Measurements from ENCODE around the gene DLG1. TPM values are rescaled to one million over a fixed set of nuclear protein-coding genes. Genes with fewer than 3 reads are reported as not detected.

DLG1 gene
- total RNA-seq, 1 donor from 2014 or later = 115 TPM

DNA sequence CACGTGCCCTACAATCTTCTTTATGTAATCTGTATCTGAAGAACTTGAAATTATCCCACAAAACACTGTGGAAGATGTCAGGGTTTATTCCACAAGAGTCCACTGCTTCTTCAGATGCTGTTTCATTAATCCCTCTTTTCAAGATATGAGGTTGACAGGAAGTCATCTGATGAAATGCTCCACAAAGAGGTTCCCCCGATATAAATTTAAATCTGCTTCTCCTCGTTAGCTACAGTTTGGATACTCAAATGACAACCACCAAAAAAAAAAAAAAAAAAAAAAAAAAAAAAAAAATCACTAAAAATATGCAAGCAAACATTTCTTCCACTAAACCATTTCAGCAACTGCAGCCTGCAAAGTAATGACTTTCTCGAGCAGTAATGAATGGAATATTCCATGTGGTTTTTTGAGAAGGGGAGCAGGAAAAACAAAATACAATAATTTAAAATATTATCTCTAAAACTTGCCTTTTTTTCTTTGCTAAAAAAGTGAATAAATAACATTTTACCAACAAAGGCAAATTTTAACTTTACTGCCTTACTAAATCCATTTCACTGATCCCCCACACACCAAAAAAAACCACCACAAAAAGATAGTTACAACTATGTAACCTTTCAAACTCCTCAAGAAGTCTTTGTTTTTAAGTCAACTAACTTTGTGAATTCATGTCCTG lies 37.8 kb downstream of the DLG1 start:
- TF ChIP-seq POLR2AphosphoS5 (IDR thresholded peaks at IDR 0.05; ENCODE audit: insufficient read depth in 1 of 2, low read depth in 1 of 2) (no peak), POLR2A (IDR thresholded peaks at IDR 0.05) (no peak)
- TF ChIP-seq, protein P1, sequence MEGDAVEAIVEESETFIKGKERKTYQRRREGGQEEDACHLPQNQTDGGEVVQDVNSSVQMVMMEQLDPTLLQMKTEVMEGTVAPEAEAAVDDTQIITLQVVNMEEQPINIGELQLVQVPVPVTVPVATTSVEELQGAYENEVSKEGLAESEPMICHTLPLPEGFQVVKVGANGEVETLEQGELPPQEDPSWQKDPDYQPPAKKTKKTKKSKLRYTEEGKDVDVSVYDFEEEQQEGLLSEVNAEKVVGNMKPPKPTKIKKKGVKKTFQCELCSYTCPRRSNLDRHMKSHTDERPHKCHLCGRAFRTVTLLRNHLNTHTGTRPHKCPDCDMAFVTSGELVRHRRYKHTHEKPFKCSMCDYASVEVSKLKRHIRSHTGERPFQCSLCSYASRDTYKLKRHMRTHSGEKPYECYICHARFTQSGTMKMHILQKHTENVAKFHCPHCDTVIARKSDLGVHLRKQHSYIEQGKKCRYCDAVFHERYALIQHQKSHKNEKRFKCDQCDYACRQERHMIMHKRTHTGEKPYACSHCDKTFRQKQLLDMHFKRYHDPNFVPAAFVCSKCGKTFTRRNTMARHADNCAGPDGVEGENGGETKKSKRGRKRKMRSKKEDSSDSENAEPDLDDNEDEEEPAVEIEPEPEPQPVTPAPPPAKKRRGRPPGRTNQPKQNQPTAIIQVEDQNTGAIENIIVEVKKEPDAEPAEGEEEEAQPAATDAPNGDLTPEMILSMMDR (IDR thresholded peaks at IDR 0.05) = no peak
- H3K9me3 ChIP-seq = no peaks in the 10 kb centered on the region
- H3K36me3 ChIP-seq = no peaks in the 10 kb centered on the region
- DNase-seq (ENCODE audit: extremely low spot score in 2 of 2) = no peak
- no peak overlapping the region for H3K27ac ChIP-seq
- no peak overlapping the region for H3K4me3 ChIP-seq
- H3K27me3 ChIP-seq = no peaks in the 10 kb centered on the region
- intact Hi-C loops (cut with DNase I) = no loop called here
- peaks cover 8% of the 10 kb centered on the region for H3K4me1 ChIP-seq

DNA sequence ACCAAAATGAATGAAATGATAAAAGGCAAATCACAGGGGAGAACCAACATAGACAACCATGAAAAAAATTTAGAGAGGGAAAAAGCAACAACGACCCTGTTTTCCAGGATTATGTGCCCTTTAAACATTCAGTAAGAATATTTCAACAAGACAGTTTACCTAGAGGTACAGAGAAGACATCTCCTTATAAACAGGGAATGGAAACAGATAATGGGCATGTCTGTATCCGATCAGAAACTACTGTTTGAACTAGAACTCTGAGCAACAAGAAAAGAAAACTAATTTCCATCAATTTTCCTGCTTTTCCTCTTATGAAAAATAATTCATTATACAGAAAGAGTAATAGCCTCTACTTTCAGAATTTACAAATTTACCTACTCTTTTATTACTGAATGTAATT lies 39.3 kb downstream of the DLG1 start:
- intact Hi-C loops (cut with DNase I) = loop anchor here (5.0 kb wide), 1 partner anchor 253 kb away; no protein-coding TSS in a partner anchor
- Histone ChIP-seq H3K4me3 (no peak overlapping the region), H3K9me3 (no peaks in the 10 kb centered on the region), H3K27me3 (no peaks in the 10 kb centered on the region), H3K27ac (no peak overlapping the region), H3K4me1 (peaks cover 8% of the 10 kb centered on the region), H3K36me3 (no peaks in the 10 kb centered on the region)
- DNase-seq (ENCODE audit: extremely low spot score in 2 of 2) = no peak
- TF ChIP-seq, protein P1 (IDR thresholded peaks at IDR 0.05) = no peak
- no peak for TF ChIP-seq POLR2A (IDR thresholded peaks at IDR 0.05)
- no peak for TF ChIP-seq POLR2AphosphoS5 (IDR thresholded peaks at IDR 0.05; ENCODE audit: insufficient read depth in 1 of 2, low read depth in 1 of 2)

DNA sequence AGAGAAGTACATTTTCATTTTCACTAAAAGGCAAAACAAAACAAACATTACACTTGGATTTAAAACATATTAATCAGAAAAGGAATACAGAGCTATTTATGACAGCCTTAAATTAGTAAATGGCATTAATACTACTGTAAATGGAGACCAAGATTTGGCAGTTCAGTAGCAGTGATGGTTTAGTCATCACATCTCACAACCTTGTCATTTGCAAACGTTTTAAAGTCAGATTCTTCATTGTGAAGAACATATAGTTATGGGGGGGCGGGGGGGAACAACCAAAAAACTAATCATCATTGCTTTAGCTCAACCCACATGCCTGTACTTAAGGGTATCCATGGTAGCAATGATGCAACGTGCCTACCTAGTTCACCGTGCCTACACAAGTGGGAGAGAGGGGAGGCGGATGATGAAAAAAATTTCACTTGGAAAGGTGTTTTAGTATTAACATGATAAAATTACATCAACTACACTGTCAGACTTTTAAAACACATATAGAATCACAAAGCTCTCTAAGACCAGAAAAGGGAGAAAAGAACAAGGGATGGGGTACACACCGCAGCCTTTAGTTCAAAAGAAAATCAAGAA lies 40.1 kb downstream of the DLG1 start:
- Histone ChIP-seq H3K4me3 (no peak overlapping the region), H3K36me3 (no peaks in the 10 kb centered on the region), H3K4me1 (peaks cover 8% of the 10 kb centered on the region), H3K9me3 (no peaks in the 10 kb centered on the region), H3K27me3 (no peaks in the 10 kb centered on the region), H3K27ac (no peak overlapping the region)
- no peak for DNase-seq (ENCODE audit: extremely low spot score in 2 of 2)
- intact Hi-C loops (cut with DNase I) = loop anchor here (5.0 kb wide), 1 partner anchor 254 kb away; no protein-coding TSS in a partner anchor
- TF ChIP-seq POLR2AphosphoS5 (IDR thresholded peaks at IDR 0.05; ENCODE audit: insufficient read depth in 1 of 2, low read depth in 1 of 2) = no peak
- no peak for TF ChIP-seq POLR2A (IDR thresholded peaks at IDR 0.05)
- TF ChIP-seq, protein P1 (IDR thresholded peaks at IDR 0.05) = no peak

DNA sequence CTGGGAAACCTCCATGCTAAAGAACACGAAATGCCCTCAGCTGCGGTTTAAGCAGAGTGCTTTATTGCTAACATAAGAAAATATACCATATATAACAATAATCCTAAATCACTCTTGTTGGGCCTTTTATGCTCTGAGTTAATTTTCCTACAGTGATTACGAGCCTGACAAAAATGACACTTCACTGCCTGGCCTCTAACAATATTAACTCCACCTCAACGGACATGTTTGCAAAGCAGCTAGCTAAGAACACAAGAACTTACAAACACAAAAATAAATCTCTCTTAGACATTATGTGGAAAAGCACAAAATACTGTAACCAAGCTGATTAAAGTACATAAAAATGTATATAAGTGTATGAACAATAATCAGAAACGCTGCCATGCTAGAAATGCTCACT lies 40.7 kb downstream of the DLG1 start:
- Histone ChIP-seq H3K27ac (no peak overlapping the region), H3K9me3 (no peaks in the 10 kb centered on the region), H3K4me3 (no peak overlapping the region), H3K36me3 (no peaks in the 10 kb centered on the region), H3K27me3 (no peaks in the 10 kb centered on the region), H3K4me1 (peaks cover 8% of the 10 kb centered on the region)
- no peak for DNase-seq (ENCODE audit: extremely low spot score in 2 of 2)
- intact Hi-C loops (cut with DNase I) = loop anchor here (5.0 kb wide), 1 partner anchor 255 kb away; no protein-coding TSS in a partner anchor
- TF ChIP-seq, protein P1 (IDR thresholded peaks at IDR 0.05) = no peak
- TF ChIP-seq POLR2AphosphoS5 (IDR thresholded peaks at IDR 0.05; ENCODE audit: insufficient read depth in 1 of 2, low read depth in 1 of 2) = no peak
- no peak for TF ChIP-seq POLR2A (IDR thresholded peaks at IDR 0.05)
